Measurements from ENCODE around the gene TP63. TPM values are rescaled to one million over a fixed set of nuclear protein-coding genes. Genes with fewer than 3 reads are reported as not detected.

TP63 gene
- total and polyA plus RNA-seq, 2 donors (not counting 3 experiments of a cell fraction or from before 2014, with no cell fraction given): not detected

DNA sequence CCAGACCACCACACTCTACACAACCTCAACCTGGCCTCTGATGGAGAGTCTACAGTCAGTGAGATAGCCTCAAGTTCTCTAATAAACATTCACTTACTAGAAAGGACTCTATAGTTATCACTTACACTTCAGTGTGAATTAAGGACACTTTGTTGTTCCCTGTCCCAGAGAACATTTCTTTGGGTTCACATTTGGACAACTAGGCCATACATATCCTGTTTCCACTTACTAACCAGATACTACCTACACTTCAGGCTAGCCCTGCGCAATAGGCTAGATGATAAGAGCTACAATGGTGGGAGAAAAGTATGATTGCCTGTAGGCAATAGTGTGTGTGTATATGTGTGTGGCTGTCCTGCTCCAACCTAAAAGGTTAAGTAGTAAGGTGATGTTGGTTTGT is 72.7 kb downstream of the TP63 start:
- H3K9me3 ChIP-seq (replicated peaks; ENCODE audit: control insufficient read depth, insufficient read depth, low read length): no peaks in the 10 kb centered on the region
- no peaks in the 10 kb centered on the region for H3K9me1 ChIP-seq (replicated peaks; ENCODE audit: control insufficient read depth, extremely low read depth, insufficient read depth, low read length)
- dilution Hi-C loops (cut with MboI; ENCODE audit: extremely low pct_ligation_motif_present, low sequenced_read_pairs) (no loop called here), intact Hi-C loops (cut with micrococcal nuclease) (no loop called here)
- no peaks in the 10 kb centered on the region for H3K36me3 ChIP-seq (ENCODE audit: control insufficient read depth in 2 of 2, extremely low read depth in 1 of 2, insufficient read depth in 2 of 2, low read length in 2 of 2)
- H3K79me2 ChIP-seq (ENCODE audit: control insufficient read depth, insufficient read depth, low read length): no peaks in the 10 kb centered on the region
- no peak overlapping the region for H2AFZ ChIP-seq (ENCODE audit: low read depth, low read length)
- no peaks in the 10 kb centered on the region for H3K27me3 ChIP-seq (ENCODE audit: control insufficient read depth in 2 of 2, insufficient read depth in 2 of 2, low read length in 2 of 2)
- POLR2A ChIA-PET: no interaction called here
- H3K4me1 ChIP-seq (ENCODE audit: control insufficient read depth, extremely low read depth, insufficient read depth, low read length): no peaks in the 10 kb centered on the region
- CTCF ChIA-PET: no interaction called here
- H3K4me3 ChIP-seq (replicated peaks in 1 of 3; ENCODE audit: insufficient read depth in 1 of 3, low read depth in 1 of 3, low read length in 3 of 3): no peak overlapping the region
- no peaks in the 10 kb centered on the region for H4K20me1 ChIP-seq (replicated peaks; ENCODE audit: control insufficient read depth, extremely low read depth, insufficient read depth, low read length)
- FAIRE-seq: no peak
- H3K9ac ChIP-seq (replicated peaks; ENCODE audit: extremely low read depth, insufficient read depth, low read length): no peak overlapping the region
- TF ChIP-seq, protein P1, sequence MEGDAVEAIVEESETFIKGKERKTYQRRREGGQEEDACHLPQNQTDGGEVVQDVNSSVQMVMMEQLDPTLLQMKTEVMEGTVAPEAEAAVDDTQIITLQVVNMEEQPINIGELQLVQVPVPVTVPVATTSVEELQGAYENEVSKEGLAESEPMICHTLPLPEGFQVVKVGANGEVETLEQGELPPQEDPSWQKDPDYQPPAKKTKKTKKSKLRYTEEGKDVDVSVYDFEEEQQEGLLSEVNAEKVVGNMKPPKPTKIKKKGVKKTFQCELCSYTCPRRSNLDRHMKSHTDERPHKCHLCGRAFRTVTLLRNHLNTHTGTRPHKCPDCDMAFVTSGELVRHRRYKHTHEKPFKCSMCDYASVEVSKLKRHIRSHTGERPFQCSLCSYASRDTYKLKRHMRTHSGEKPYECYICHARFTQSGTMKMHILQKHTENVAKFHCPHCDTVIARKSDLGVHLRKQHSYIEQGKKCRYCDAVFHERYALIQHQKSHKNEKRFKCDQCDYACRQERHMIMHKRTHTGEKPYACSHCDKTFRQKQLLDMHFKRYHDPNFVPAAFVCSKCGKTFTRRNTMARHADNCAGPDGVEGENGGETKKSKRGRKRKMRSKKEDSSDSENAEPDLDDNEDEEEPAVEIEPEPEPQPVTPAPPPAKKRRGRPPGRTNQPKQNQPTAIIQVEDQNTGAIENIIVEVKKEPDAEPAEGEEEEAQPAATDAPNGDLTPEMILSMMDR (IDR thresholded peaks at IDR 0.05; ENCODE audit: extremely low read depth in 1 of 2, insufficient read depth in 1 of 2, low read depth in 1 of 2, low read length in 2 of 2): no peak
- no peak for TF ChIP-seq EZH2 (IDR thresholded peaks at IDR 0.05; ENCODE audit: borderline replicate concordance, low read depth, low read length, severe bottlenecking)
- TF ChIP-seq POLR2AphosphoS5 (IDR thresholded peaks at IDR 0.05; ENCODE audit: insufficient read depth, low read depth, low read length): no peak
- TF ChIP-seq FOS (IDR thresholded peaks at IDR 0.05; ENCODE audit: borderline replicate concordance, insufficient read depth, low read length): no peak
- TF ChIP-seq POLR2A (IDR thresholded peaks at IDR 0.05; ENCODE audit: low read depth, low read length): no peak
- BruUV-seq (replicated peaks): no TSS peak
- no peak overlapping the region for H3K4me2 ChIP-seq (ENCODE audit: insufficient read depth, low read length)
- no peak overlapping the region for H3K27ac ChIP-seq (ENCODE audit: insufficient read depth, low read depth, low read length)
- DNase-seq (ENCODE audit: low read depth, low spot score): no peak

DNA sequence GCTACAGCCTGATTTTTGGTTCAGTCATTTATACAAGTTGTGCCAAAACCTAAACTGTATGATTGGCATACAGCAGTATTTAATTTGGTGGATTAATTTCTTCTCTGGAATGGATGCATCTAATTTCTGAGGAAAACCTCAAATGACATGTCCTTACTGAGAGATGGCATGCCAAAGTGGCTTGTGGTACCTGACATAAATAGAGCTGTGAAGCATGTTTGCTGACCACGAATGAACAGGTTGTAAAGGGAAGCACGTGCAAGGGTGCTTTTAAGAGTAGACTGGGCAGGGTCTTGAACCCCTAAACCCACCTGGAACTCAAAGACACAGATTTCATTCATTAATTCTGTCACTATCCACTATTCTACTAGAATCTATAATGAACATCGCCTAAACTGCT is 77.2 kb downstream of the TP63 start:
- TF ChIP-seq JUN (IDR thresholded peaks at IDR 0.05; ENCODE audit: borderline replicate concordance, insufficient read depth, insufficient read length, low read depth) (no peak), GATA2 (IDR thresholded peaks at IDR 0.05; ENCODE audit: insufficient read depth, insufficient read length, low read depth, low read length) (no peak), EZH2 (IDR thresholded peaks at IDR 0.05; ENCODE audit: borderline replicate concordance, low read depth, low read length, severe bottlenecking) (no peak), POLR2A (IDR thresholded peaks at IDR 0.05; ENCODE audit: low read depth, low read length) (no peak), FOS (IDR thresholded peaks at IDR 0.05; ENCODE audit: borderline replicate concordance, insufficient read depth, low read length) (no peak), POLR2AphosphoS5 (IDR thresholded peaks at IDR 0.05; ENCODE audit: insufficient read depth, low read depth, low read length) (no peak)
- TF ChIP-seq, protein P1 (IDR thresholded peaks at IDR 0.05; ENCODE audit: extremely low read depth in 1 of 2, insufficient read depth in 1 of 2, low read depth in 1 of 2, low read length in 2 of 2): no peak
- TF ChIP-seq, protein P2, sequence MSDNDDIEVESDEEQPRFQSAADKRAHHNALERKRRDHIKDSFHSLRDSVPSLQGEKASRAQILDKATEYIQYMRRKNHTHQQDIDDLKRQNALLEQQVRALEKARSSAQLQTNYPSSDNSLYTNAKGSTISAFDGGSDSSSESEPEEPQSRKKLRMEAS (IDR thresholded peaks at IDR 0.05; ENCODE audit: insufficient read depth, insufficient read length): no peak
- no peak overlapping the region for H3K27ac ChIP-seq (ENCODE audit: insufficient read depth, low read depth, low read length)
- no peaks in the 10 kb centered on the region for H3K27me3 ChIP-seq (ENCODE audit: control insufficient read depth in 2 of 2, insufficient read depth in 2 of 2, low read length in 2 of 2)
- dilution Hi-C loops (cut with MboI; ENCODE audit: extremely low pct_ligation_motif_present, low sequenced_read_pairs): no loop called here
- no peaks in the 10 kb centered on the region for H3K79me2 ChIP-seq (ENCODE audit: control insufficient read depth, insufficient read depth, low read length)
- H3K9me3 ChIP-seq (replicated peaks; ENCODE audit: control insufficient read depth, insufficient read depth, low read length): no peaks in the 10 kb centered on the region
- H2AFZ ChIP-seq (ENCODE audit: low read depth, low read length): no peak overlapping the region
- CTCF ChIA-PET: no interaction called here
- no peaks in the 10 kb centered on the region for H4K20me1 ChIP-seq (replicated peaks; ENCODE audit: control insufficient read depth, extremely low read depth, insufficient read depth, low read length)
- BruUV-seq (replicated peaks): no TSS peak
- POLR2A ChIA-PET: no interaction called here
- intact Hi-C loops (cut with micrococcal nuclease): no loop called here
- H3K9me1 ChIP-seq (replicated peaks; ENCODE audit: control insufficient read depth, extremely low read depth, insufficient read depth, low read length): no peaks in the 10 kb centered on the region
- H3K4me3 ChIP-seq (replicated peaks in 1 of 3; ENCODE audit: insufficient read depth in 1 of 3, low read depth in 1 of 3, low read length in 3 of 3): no peak overlapping the region
- no peak overlapping the region for H3K4me2 ChIP-seq (ENCODE audit: insufficient read depth, low read length)
- H3K4me1 ChIP-seq (ENCODE audit: control insufficient read depth, extremely low read depth, insufficient read depth, low read length): peaks cover 17% of the 10 kb centered on the region
- H3K9ac ChIP-seq (replicated peaks; ENCODE audit: extremely low read depth, insufficient read depth, low read length): no peak overlapping the region
- FAIRE-seq: no peak
- H3K36me3 ChIP-seq (ENCODE audit: control insufficient read depth in 2 of 2, extremely low read depth in 1 of 2, insufficient read depth in 2 of 2, low read length in 2 of 2): no peaks in the 10 kb centered on the region
- DNase-seq (ENCODE audit: low read depth, low spot score): no peak

Measured in endothelial cell of umbilical vein (primary cell).